Lower leg skin (tissue), 4 donors: ENCODE measurements around the gene DIP2C. TPM values are rescaled to one million over a fixed set of nuclear protein-coding genes. Genes with fewer than 3 reads are reported as not detected.

Source experiments
- DNase-seq, 2 donors: peaks; one replicate each; pipeline ENCODE4 v3.0.0-alpha.2; 2019; ENCODE audit warnings: low spot score in 2 of 2
- H3K4me3 ChIP-seq: fragments of 200-600 bp; sonication (generic); 2 replicates; pipeline ENCODE4 v1.5.1; 2017; ENCODE audit warnings: mild to moderate bottlenecking, low read depth; ENCODE audit not compliant: poor library complexity, severe bottlenecking
- CTCF ChIP-seq, 3 donors: fragments of 450-650 bp; IDR thresholded peaks; one replicate each; pipeline ENCODE4 v1.5.1; 2016; ENCODE audit warnings: antibody characterized with exemption in 3 of 3, mild to moderate bottlenecking in 3 of 3, moderate library complexity in 2 of 3
- POLR2A ChIP-seq, 2 donors: fragments of 450-650 bp; IDR thresholded peaks; one replicate each; pipeline ENCODE4 v1.6.1; 2016 to 2017; ENCODE audit warnings: antibody characterized with exemption in 2 of 2, mild to moderate bottlenecking in 1 of 2, moderate library complexity in 1 of 2
- WGBS, 2 donors: methylation state at CpG; one replicate each; pipeline ENCODE4 v1.1.5; 2018; 5-methylcytosine and 5-hydroxymethylcytosine counted together
- intact Hi-C: fragments of 100-400 bp; cut with DNase I; formaldehyde crosslinking; loops from one replicate; pipeline ENCODE4 v1.15.0; 2023; ENCODE audit warnings: low total_unique reads
- total RNA-seq, 4 donors: library from RNA; depleted of rRNA; stranded (reverse); fragments of >200 nt; gene quantifications; one replicate each; pipeline ENCODE4 v1.1.0, GENCODE V29; 2016

Gene DIP2C
- total RNA-seq, 4 donors from 2014 or later = 6.2 to 14.7 (median 10.6) TPM

GRCh38 chr10:260819-261429, 428.5 kb downstream of the DIP2C start:
- DNase-seq = no peak
- 84 to 89% methylated on average over 15 of the region's 15 CpGs for WGBS, 2 donors
- no peak overlapping the region for H3K4me3 ChIP-seq
- no peak for TF ChIP-seq CTCF (IDR thresholded peaks at IDR 0.05)
- no peak for TF ChIP-seq POLR2A (IDR thresholded peaks at IDR 0.05)
- intact Hi-C loops = no loop called here

- no peak for DNase-seq
- 87 to 89% methylated on average over 13 of the region's 13 CpGs for WGBS, 2 donors
- TF ChIP-seq CTCF (IDR thresholded peaks at IDR 0.05) = no peak
- TF ChIP-seq POLR2A (IDR thresholded peaks at IDR 0.05) = no peak
- intact Hi-C loops = no loop called here
- no peak overlapping the region for H3K4me3 ChIP-seq
These were observed 437.4 kb downstream of the DIP2C start for GRCh38 chr10:251982-252582.

GRCh38 chr10:248307-248706, 441.2 kb downstream of the DIP2C start:
- TF ChIP-seq CTCF (IDR thresholded peaks at IDR 0.05) (no peak), POLR2A (IDR thresholded peaks at IDR 0.05) (no peak)
- 90 to 92% methylated on average over 15 of the region's 15 CpGs for WGBS, 2 donors

GRCh38 chr10:247480-247879, 442.0 kb downstream of the DIP2C start:
- intact Hi-C loops = no loop called here
- DNase-seq = no peak
- H3K4me3 ChIP-seq = no peak overlapping the region
- WGBS, 2 donors = 93 to 94% methylated on average over 4 of the region's 4 CpGs
- no peak for TF ChIP-seq POLR2A (IDR thresholded peaks at IDR 0.05)
- TF ChIP-seq CTCF (IDR thresholded peaks at IDR 0.05) = no peak

More at GRCh38 chr10:248307-248706, 441.2 kb downstream of the DIP2C start:
- no peak for DNase-seq
- intact Hi-C loops = no loop called here
- no peak overlapping the region for H3K4me3 ChIP-seq

GRCh38 chr10:246431-246830, 443.0 kb downstream of the DIP2C start:
- no peak overlapping the region for H3K4me3 ChIP-seq
- intact Hi-C loops = no loop called here
- WGBS, 2 donors = 93% methylated on average over 9 of the region's 9 CpGs
- TF ChIP-seq CTCF (IDR thresholded peaks at IDR 0.05) (no peak), POLR2A (IDR thresholded peaks at IDR 0.05) (no peak)
- no peak for DNase-seq

GRCh38 chr10:244227-244626, 445.2 kb downstream of the DIP2C start:
- intact Hi-C loops = no loop called here
- WGBS, 2 donors = 87 to 95% methylated on average over 7 of the region's 7 CpGs
- no peak for DNase-seq
- TF ChIP-seq POLR2A (IDR thresholded peaks at IDR 0.05) (no peak), CTCF (IDR thresholded peaks at IDR 0.05) (no peak)
- no peak overlapping the region for H3K4me3 ChIP-seq
